IPS-NIHi7 (cell line): ENCODE data around the gene SH3GL3.
A peak's percentile ranks its signal among the peaks of the same experiment; 100 is the strongest.

Experiments used
- DNase-seq: peaks from one replicate; pipeline ENCODE4 v3.0.0; 2012; ENCODE audit warnings: mixed read lengths; ENCODE audit errors: extremely low spot score

Gene SH3GL3

GRCh38 chr15:83504365-83504764 lies 57.2 kb downstream of the SH3GL3 start:
- no peak for DNase-seq

- no peak for DNase-seq
Observed at GRCh38 chr15:83510001-83510400, 62.9 kb downstream of the SH3GL3 start.

GRCh38 chr15:83512459-83512858 lies 65.3 kb downstream of the SH3GL3 start:
- no peak for DNase-seq

- DNase-seq = no peak
Observed at GRCh38 chr15:83514584-83514983, 67.4 kb downstream of the SH3GL3 start.

GRCh38 chr15:83515164-83515563 lies 68.0 kb downstream of the SH3GL3 start:
- DNase-seq = no peak

- DNase-seq = no peak
Observed at GRCh38 chr15:83516935-83517334, 69.8 kb downstream of the SH3GL3 start.

GRCh38 chr15:83526319-83526718 lies 79.2 kb downstream of the SH3GL3 start:
- DNase-seq = no peak

GRCh38 chr15:83533410-83533962 lies 86.3 kb downstream of the SH3GL3 start:
- no peak for DNase-seq

GRCh38 chr15:83537606-83538005 lies 90.5 kb downstream of the SH3GL3 start:
- no peak for DNase-seq

GRCh38 chr15:83538682-83539081 lies 91.5 kb downstream of the SH3GL3 start:
- no peak for DNase-seq

GRCh38 chr15:83545804-83546511 lies 98.8 kb downstream of the SH3GL3 start:
- DNase-seq = no peak

- no peak for DNase-seq
Observed at GRCh38 chr15:83546512-83546888, 99.4 kb downstream of the SH3GL3 start.

- no peak for DNase-seq
Observed at GRCh38 chr15:83547168-83547567, 100.0 kb downstream of the SH3GL3 start.

GRCh38 chr15:83549623-83550022 lies 102.5 kb downstream of the SH3GL3 start:
- no peak for DNase-seq

GRCh38 chr15:83554558-83554957 lies 107.4 kb downstream of the SH3GL3 start:
- DNase-seq = no peak

- DNase-seq = no peak
Observed at GRCh38 chr15:83555383-83555782, 108.2 kb downstream of the SH3GL3 start.

GRCh38 chr15:83556068-83556467 lies 108.9 kb downstream of the SH3GL3 start:
- DNase-seq = no peak

GRCh38 chr15:83556754-83557153 lies 109.6 kb downstream of the SH3GL3 start:
- no peak for DNase-seq

GRCh38 chr15:83558146-83558545 lies 111.0 kb downstream of the SH3GL3 start:
- DNase-seq = no peak

- DNase-seq = peak; percentile 83
Observed at GRCh38 chr15:83559310-83559966, 112.3 kb downstream of the SH3GL3 start.

GRCh38 chr15:83561661-83562060 lies 114.5 kb downstream of the SH3GL3 start:
- no peak for DNase-seq

- DNase-seq = no peak
Observed at GRCh38 chr15:83565138-83565537, 118.0 kb downstream of the SH3GL3 start.

GRCh38 chr15:83565553-83566159 lies 118.5 kb downstream of the SH3GL3 start:
- peak; percentile 68 for DNase-seq
